ENCODE results near the gene AGFG2. TPM values are rescaled to one million over a fixed set of nuclear protein-coding genes. Genes with fewer than 3 reads are reported as not detected.

The AGFG2 gene
- total RNA-seq, 1 experiment from 2014 or later, result 11.9 TPM

DNA sequence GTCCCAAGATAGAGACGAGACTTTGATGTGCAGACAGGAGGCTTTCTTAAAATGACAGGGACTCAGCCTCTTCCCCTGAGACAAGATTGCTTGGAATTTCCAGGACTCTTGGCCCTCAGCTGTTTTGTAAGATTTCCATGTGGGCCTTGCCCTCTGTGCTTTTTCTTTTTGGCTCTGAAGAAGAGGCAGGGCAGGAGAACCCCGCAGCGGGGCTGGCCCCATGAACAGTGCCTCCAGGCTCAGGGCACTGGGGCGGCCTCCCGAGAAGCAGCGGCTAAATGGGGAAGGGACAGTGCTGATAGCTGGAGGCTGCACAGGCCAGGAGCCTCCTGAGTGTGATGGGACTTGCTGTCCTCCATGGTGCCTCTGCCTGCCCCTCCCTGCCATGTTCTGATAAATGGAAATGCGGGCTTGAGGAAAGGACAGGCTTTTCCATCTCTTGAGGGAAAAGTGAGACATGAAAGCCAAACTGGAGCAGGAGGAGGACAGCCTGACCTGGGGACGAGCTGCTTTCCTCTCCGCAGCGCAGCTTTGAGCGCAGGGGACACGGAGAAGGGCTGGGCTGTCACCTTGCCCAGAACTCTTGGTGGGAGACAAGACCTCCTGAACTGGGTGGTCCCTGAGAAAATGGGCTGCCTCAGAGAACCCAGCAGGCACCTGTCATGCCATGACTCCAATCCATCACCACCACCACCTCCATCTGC, 22.6 kb downstream of the AGFG2 start:
- Mint-ChIP-seq H3K27me3 (ENCODE audit: insufficient read depth, unreplicated experiment) (no peaks in the 10 kb centered on the region), H3K9me3 (ENCODE audit: unreplicated experiment) (no peaks in the 10 kb centered on the region), H3K36me3 (ENCODE audit: insufficient read depth, unreplicated experiment) (peaks cover 3% of the 10 kb centered on the region), H3K4me1 (ENCODE audit: insufficient read depth, unreplicated experiment) (peaks cover under 1% of the 10 kb centered on the region), H3K27ac (ENCODE audit: low read depth, unreplicated experiment) (no peak overlapping the region), H3K4me3 (ENCODE audit: unreplicated experiment) (no peak overlapping the region)
- ChIA-PET POLR2A (interaction anchor here (0.6 kb wide), 1 partner anchor 21 kb away, joined by 3 read pairs; no protein-coding TSS in a partner anchor), CTCF (interaction anchor here (0.6 to 8.4 kb wide), 9 partner anchors 13 to 1285 kb away, joined by 3 to 95 read pairs (median 17); partner anchors contain the start of gene TSC22D4)
- intact Hi-C loops (cut with micrococcal nuclease), result no loop called here
- DNase-seq (ENCODE audit: unreplicated experiment), result no peak
- TF ChIP-seq, protein P1, sequence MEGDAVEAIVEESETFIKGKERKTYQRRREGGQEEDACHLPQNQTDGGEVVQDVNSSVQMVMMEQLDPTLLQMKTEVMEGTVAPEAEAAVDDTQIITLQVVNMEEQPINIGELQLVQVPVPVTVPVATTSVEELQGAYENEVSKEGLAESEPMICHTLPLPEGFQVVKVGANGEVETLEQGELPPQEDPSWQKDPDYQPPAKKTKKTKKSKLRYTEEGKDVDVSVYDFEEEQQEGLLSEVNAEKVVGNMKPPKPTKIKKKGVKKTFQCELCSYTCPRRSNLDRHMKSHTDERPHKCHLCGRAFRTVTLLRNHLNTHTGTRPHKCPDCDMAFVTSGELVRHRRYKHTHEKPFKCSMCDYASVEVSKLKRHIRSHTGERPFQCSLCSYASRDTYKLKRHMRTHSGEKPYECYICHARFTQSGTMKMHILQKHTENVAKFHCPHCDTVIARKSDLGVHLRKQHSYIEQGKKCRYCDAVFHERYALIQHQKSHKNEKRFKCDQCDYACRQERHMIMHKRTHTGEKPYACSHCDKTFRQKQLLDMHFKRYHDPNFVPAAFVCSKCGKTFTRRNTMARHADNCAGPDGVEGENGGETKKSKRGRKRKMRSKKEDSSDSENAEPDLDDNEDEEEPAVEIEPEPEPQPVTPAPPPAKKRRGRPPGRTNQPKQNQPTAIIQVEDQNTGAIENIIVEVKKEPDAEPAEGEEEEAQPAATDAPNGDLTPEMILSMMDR (IDR thresholded peaks at IDR 0.05; ENCODE audit: unreplicated experiment), result no peak
- BruUV-seq (replicated peaks), result no TSS peak

- Mint-ChIP-seq H3K4me1 (ENCODE audit: insufficient read depth, unreplicated experiment) (no peaks in the 10 kb centered on the region), H3K27ac (ENCODE audit: low read depth, unreplicated experiment) (no peak overlapping the region), H3K4me3 (ENCODE audit: unreplicated experiment) (no peak overlapping the region), H3K27me3 (ENCODE audit: insufficient read depth, unreplicated experiment) (no peaks in the 10 kb centered on the region), H3K36me3 (ENCODE audit: insufficient read depth, unreplicated experiment) (no peaks in the 10 kb centered on the region), H3K9me3 (ENCODE audit: unreplicated experiment) (no peaks in the 10 kb centered on the region)
- DNase-seq (ENCODE audit: unreplicated experiment), result no peak
- TF ChIP-seq, protein P1 (IDR thresholded peaks at IDR 0.05; ENCODE audit: unreplicated experiment), result no peak
- ChIA-PET CTCF (interaction anchor here (0.5 to 8.4 kb wide), 18 partner anchors 9 to 1284 kb away, joined by 3 to 95 read pairs (median 7); partner anchors contain the start of genes SPACDR and TSC22D4), POLR2A (interaction anchor here (0.6 kb wide), 1 partner anchor 128 kb away, joined by 3 read pairs; no protein-coding TSS in a partner anchor)
- intact Hi-C loops (cut with micrococcal nuclease), result no loop called here
- BruUV-seq (replicated peaks), result no TSS peak
Measured at GRCh38 chr7:100562195-100563099, 23.4 kb downstream of the AGFG2 start.

GRCh38 chr7:100563100-100563564, 24.1 kb downstream of the AGFG2 start:
- intact Hi-C loops (cut with micrococcal nuclease), result no loop called here
- no peak for DNase-seq (ENCODE audit: unreplicated experiment)
- Mint-ChIP-seq H3K27ac (ENCODE audit: low read depth, unreplicated experiment) (no peak overlapping the region), H3K27me3 (ENCODE audit: insufficient read depth, unreplicated experiment) (no peaks in the 10 kb centered on the region), H3K9me3 (ENCODE audit: unreplicated experiment) (no peaks in the 10 kb centered on the region), H3K4me3 (ENCODE audit: unreplicated experiment) (no peak overlapping the region), H3K36me3 (ENCODE audit: insufficient read depth, unreplicated experiment) (no peaks in the 10 kb centered on the region), H3K4me1 (ENCODE audit: insufficient read depth, unreplicated experiment) (no peaks in the 10 kb centered on the region)
- no TSS peak for BruUV-seq (replicated peaks)
- ChIA-PET CTCF (interaction anchor here (0.6 to 7.8 kb wide), 21 partner anchors 8 to 314 kb away, joined by 3 to 87 read pairs (median 7); partner anchors contain the start of gene SPACDR), POLR2A (interaction anchor here (0.6 kb wide), 1 partner anchor 127 kb away, joined by 3 read pairs; no protein-coding TSS in a partner anchor)
- TF ChIP-seq, protein P1 (IDR thresholded peaks at IDR 0.05; ENCODE audit: unreplicated experiment), result no peak

All from MCF 10A (cell line).